Subcutaneous abdominal adipose tissue (tissue), 5 donors: ENCODE results near the gene DECR2.
"Not testable (repeated sequence)": the region's sequence is repeated elsewhere in the genome, so short reads cannot be mapped to it uniquely, and the experiment has no call there.

Source experiments
- H3K27ac ChIP-seq: one replicate; pipeline ENCODE4 v1.7.0; 2013; ENCODE audit warnings: low read depth, mild to moderate bottlenecking, inconsistent platforms, low read length, moderate library complexity
- H3K27me3 ChIP-seq, 5 donors: one replicate each; pipeline ENCODE4 v1.7.0; 2013; ENCODE audit warnings: low read length in 5 of 5, inconsistent platforms in 1 of 5; ENCODE audit not compliant: control insufficient read depth in 5 of 5, insufficient read depth in 4 of 5
- H3K36me3 ChIP-seq, 5 donors: one replicate each; pipeline ENCODE4 v1.7.0; 2013; ENCODE audit warnings: low read length in 5 of 5; ENCODE audit not compliant: control insufficient read depth in 5 of 5, insufficient read depth in 5 of 5
- H3K4me1 ChIP-seq, 5 donors: one replicate each; pipeline ENCODE4 v1.7.0; 2013; ENCODE audit warnings: low read length in 5 of 5, mild to moderate bottlenecking in 3 of 5, moderate library complexity in 1 of 5; ENCODE audit not compliant: control insufficient read depth in 5 of 5, insufficient read depth in 5 of 5
- H3K4me3 ChIP-seq, 5 donors: one replicate each; pipeline ENCODE4 v1.7.0; 2013; ENCODE audit warnings: low read length in 5 of 5, low read depth in 1 of 5
- H3K9ac ChIP-seq, 5 donors: one replicate each; pipeline ENCODE4 v1.7.0; 2013; ENCODE audit warnings: low read length in 5 of 5, mild to moderate bottlenecking in 4 of 5, moderate library complexity in 3 of 5
- H3K9me3 ChIP-seq, 5 donors: one replicate each; pipeline ENCODE4 v1.7.0; 2013; ENCODE audit warnings: low read length in 5 of 5; ENCODE audit not compliant: control insufficient read depth in 5 of 5
- donor health status: healthy.
- donor health status: healthy.
- donor health status: healthy.
- donor health status: healthy.
- donor health status: healthy.

The DECR2 gene

DNA sequence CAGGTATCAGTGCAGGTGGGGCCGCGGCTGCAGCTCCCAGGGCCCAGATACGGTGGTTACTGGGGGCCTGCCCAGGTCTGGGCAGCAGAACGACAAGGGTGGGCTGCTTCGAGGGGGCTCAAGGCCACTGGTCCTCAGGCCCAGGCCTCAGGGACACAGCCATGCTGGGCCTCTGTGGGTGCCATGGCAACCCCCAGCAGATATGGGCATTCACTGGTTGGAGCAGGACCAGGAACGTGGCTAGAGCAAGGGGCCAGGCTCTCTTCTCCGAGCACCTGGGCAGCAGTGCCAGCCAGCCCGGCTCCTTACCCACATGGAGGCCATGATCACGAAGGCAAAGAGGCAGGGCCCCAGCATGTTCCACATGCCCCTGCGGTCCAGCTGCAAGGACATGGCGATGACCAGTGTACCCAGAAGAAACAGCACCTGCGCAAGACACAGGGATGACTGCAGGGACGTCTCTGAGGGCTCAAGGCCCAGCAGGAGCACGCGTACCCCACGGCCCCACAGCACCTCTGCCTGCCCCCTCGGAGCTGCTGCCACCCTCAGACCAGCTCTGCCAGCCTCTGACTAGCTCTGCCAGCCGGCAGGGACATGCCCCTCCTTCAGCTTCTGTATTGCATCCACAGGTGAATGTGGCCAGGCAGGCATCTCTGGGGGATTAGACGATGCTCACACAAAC lies 29.2 kb upstream of the DECR2 start:
- peaks cover 0 to 19% (median 14%) of the 10 kb centered on the region in 5 donors for H3K4me1 ChIP-seq
- H3K9me3 ChIP-seq = no peaks in the 10 kb centered on the region
- no peak overlapping the region for H3K4me3 ChIP-seq
- no peaks in the 10 kb centered on the region for H3K27me3 ChIP-seq
- no peak overlapping the region for H3K9ac ChIP-seq
- H3K27ac ChIP-seq = no peak overlapping the region
- H3K36me3 ChIP-seq = peaks cover 0 to 75% (median 69%) of the 10 kb centered on the region in 5 donors

DNA sequence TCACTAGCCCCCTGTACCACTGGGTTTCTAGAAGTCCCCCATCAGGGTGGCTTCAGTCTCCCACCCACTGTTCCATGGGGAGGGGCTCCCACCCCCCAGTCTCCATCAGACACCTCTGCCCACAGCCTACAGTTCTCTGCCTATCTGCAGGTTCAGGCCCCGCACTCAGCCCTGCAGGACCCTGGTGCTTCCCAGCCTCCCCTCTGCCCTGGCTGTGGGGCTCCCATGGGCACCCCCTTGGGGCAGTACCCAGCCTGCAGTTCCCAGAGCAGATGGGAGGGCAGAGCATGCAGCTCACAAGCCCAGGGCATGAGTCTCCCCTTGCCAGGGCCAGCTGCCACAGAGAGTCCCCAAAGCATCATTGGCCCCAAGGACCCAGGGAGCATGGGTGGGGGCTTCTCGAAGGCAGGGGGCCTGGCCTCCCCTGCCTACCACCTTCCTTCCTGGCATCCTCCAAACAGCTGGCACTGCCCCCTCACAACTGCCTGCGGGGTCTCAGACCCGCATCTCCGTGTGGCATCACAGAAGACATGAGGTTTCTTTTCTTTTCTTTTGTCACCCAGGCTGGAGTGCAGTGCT lies 28.6 kb upstream of the DECR2 start:
- peaks cover 0 to 72% (median 63%) of the 10 kb centered on the region in 5 donors for H3K36me3 ChIP-seq
- no peaks in the 10 kb centered on the region for H3K9me3 ChIP-seq
- no peaks in the 10 kb centered on the region for H3K27me3 ChIP-seq
- no peak overlapping the region for H3K27ac ChIP-seq
- H3K4me1 ChIP-seq = peaks cover 0 to 19% (median 14%) of the 10 kb centered on the region in 5 donors
- no peak overlapping the region for H3K4me3 ChIP-seq
- H3K9ac ChIP-seq = no peak overlapping the region

DNA sequence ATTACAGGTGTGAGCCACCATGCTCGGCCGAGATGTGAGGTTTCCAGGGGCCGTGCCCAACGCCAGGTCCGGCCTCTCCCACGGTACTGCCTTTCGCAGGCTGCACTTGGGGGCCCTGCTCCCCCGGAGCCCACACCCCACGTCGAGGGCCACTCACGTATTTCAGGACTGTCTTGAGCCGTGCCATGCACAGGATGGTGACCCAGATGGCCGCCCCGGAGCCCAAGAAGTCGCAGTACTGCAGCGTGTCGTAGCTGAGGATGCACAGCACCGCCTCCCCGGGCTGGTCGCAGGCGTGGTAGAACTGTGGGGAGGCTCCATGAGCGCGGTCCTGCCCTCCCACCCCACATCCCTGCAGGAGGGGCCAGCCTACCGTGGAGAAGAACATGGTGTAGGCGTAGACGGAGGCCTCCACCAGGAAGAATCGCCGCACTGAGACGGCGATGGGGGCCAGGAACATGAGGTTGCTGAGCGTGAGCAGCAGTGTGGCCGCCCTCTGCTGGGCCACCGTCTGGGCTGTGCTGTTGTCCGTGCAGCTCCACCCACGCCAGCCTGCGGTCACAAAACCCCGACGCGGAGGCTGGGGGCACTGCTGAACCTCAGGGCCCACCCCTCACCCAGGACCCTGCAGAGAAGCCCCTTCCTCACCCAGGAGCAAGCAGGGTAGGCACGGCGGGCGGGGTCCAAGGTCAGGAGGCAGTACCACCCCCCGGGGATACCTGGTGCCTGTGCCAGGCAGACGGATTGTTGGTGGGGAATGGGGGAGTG lies 27.7 kb upstream of the DECR2 start:
- no peaks in the 10 kb centered on the region for H3K9me3 ChIP-seq
- H3K4me3 ChIP-seq = no peak overlapping the region
- H3K36me3 ChIP-seq = peaks cover 0 to 63% (median 54%) of the 10 kb centered on the region in 5 donors
- peaks cover 0 to 18% (median 14%) of the 10 kb centered on the region in 5 donors for H3K4me1 ChIP-seq
- no peaks in the 10 kb centered on the region for H3K27me3 ChIP-seq
- H3K9ac ChIP-seq = no peak overlapping the region
- H3K27ac ChIP-seq = no peak overlapping the region

DNA sequence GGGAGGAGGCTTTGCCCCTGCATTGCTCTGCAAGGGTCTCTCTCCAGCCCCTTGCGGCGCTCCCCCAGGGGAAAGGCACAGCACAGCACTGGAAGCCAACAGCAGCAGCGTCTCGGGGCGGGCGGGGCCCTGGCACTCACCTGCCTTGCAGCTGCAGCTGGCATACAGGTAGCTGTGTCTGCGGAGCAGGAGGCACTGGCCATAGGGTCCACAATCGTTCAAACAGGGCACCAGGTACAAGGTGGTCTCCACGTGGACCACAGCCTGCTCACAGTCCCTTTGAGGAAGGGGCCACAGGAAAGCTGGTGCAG lies 27.1 kb upstream of the DECR2 start:
- H3K4me1 ChIP-seq = peaks cover 0 to 18% (median 13%) of the 10 kb centered on the region in 5 donors
- no peaks in the 10 kb centered on the region for H3K27me3 ChIP-seq
- no peak overlapping the region for H3K4me3 ChIP-seq
- no peak overlapping the region for H3K27ac ChIP-seq
- H3K9me3 ChIP-seq = no peaks in the 10 kb centered on the region
- peaks cover 0 to 62% (median 54%) of the 10 kb centered on the region in 5 donors for H3K36me3 ChIP-seq
- no peak overlapping the region for H3K9ac ChIP-seq

DNA sequence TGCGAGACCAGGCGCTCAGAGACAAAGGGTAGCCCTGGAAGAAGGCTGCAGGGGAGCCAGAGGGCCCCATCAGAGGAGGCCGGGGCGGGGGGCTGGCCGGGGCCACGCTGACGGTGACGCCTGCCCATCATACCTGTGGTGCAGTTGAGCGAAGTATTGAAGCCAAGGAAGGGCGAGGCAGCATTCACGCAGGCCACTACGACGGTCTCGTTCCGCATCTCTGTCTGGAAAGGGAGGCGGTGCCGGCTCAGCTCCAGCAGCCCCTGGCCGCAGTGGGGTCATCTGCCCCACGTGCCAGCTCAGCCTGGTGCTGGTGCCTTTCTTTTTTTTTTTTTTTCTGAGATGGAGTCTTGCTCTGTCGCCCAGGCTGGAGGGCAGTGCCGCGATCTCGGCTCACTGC lies 26.5 kb upstream of the DECR2 start:
- no peak overlapping the region for H3K4me3 ChIP-seq
- no peaks in the 10 kb centered on the region for H3K27me3 ChIP-seq
- H3K36me3 ChIP-seq = peaks cover 0 to 62% (median 54%) of the 10 kb centered on the region in 5 donors
- H3K9me3 ChIP-seq = no peaks in the 10 kb centered on the region
- H3K27ac ChIP-seq = no peak overlapping the region
- no peak overlapping the region for H3K9ac ChIP-seq
- peaks cover 0 to 18% (median 14%) of the 10 kb centered on the region in 5 donors for H3K4me1 ChIP-seq

DNA sequence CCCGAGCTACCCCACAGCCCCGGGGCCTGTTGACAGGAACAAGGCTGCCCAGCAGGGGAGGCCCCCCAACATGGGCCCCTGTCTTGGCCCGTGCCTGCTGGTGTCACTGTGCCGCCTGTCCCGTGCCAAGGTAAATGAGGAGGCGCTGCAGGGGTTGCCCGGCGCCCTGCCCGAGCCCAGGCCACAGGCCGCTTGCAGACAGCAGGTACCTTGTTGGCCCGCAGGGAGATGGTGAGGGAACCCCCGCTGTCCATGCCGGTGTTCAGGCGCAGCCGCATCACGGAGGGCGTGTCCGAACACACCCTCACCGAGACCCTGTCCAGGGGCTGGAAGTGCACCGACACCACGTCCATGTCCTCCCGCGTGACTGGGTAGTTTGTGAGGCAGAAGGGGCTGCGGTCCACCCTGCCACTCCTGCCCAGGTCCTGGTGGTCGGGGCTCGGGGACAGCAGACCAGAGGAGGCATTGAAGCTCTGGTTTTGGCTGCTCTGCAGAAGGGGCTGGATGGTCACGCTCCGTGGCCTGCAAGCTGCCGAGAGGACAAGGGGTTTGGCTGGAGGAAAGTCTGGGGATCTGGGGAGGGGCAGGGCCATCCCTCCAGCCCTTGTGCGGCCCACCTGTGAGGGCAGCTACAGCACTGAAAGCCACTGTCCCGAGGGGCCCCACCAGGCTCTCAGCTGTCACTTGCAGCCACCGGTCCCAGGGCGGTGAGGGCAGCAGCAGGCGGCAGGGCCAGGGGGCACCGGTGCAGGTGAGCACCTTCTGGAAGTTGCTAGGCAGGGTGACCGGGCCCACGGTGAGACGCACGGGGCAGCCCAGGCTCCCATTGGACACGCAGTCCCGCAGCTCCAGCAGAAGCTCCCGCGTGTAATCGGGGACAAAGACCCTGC lies 25.5 kb upstream of the DECR2 start:
- H3K4me1 ChIP-seq = peaks cover 0 to 20% (median 17%) of the 10 kb centered on the region in 5 donors

DNA sequence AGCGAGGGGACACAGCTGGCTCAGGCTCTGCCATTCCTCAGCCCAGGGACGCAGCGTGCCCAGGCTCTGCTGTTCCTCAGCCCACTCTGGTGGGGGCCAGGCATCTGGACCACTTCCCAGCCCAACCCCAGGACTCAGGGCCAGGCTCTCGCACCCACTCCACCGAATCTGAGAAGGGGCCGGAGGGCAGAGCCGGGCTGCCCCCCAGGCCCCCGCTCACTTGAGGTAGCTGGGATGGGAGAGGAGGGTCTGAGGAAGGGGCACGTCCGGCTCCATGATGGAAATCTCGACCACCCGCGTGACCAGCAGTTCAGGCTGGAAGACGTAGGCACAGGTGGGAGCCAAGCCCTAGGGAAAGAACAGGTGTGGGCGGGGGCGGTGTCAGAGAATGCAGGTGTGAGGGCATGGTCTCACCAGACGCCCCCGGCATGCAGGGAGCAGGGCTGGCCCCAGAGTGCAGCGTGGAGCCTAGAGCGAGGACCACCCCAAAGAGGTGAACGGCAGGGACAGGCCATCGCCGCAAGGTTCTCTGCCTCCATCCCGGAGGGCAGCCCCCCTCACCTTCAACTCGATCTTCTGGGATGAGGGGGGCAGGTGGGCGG lies 24.8 kb upstream of the DECR2 start:
- H3K27me3 ChIP-seq = no peaks in the 10 kb centered on the region
- no peaks in the 10 kb centered on the region for H3K9me3 ChIP-seq
- H3K4me1 ChIP-seq = peaks cover 0 to 21% (median 18%) of the 10 kb centered on the region in 5 donors
- no peak overlapping the region for H3K9ac ChIP-seq
- peaks cover 0 to 56% (median 49%) of the 10 kb centered on the region in 5 donors for H3K36me3 ChIP-seq
- no peak overlapping the region for H3K27ac ChIP-seq
- H3K4me3 ChIP-seq = no peak overlapping the region

More for the DNA sequence above, 25.5 kb upstream of the DECR2 start:
- H3K27ac ChIP-seq = no peak overlapping the region
- no peaks in the 10 kb centered on the region for H3K27me3 ChIP-seq
- no peaks in the 10 kb centered on the region for H3K9me3 ChIP-seq
- H3K36me3 ChIP-seq = peaks cover 0 to 62% (median 54%) of the 10 kb centered on the region in 5 donors
- H3K9ac ChIP-seq = no peak overlapping the region
- no peak overlapping the region for H3K4me3 ChIP-seq

DNA sequence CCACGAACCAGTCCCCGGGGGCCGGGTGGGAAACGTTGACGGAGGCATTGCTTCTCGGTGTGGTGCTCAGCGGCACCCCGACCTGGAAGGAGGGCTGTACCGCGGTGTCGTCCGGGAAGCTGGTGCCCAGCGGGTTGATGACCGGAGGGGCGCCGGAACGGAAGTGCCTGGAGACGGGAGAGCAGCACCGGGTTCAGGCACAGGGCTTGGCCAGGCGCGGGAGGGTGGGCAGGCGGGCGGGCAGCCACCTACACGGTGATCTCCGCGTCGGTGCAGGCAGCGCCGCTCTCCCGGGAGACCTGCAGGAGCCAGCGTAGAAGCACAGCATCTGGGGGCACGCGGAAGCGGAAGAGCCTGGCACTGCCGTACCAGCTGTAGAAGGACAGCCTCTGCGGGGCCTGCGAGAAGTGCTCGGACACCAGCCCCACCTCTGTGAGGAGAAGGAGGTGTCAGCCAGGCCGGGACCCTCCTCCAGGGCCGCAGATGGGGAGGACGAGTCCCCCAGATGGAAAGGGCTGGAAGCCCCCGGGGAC lies 24.2 kb upstream of the DECR2 start:
- H3K27ac ChIP-seq = no peak overlapping the region
- H3K9me3 ChIP-seq = no peaks in the 10 kb centered on the region
- H3K27me3 ChIP-seq = no peaks in the 10 kb centered on the region
- H3K4me3 ChIP-seq = no peak overlapping the region
- peaks cover 0 to 51% (median 43%) of the 10 kb centered on the region in 5 donors for H3K36me3 ChIP-seq
- peaks cover 0 to 24% (median 21%) of the 10 kb centered on the region in 5 donors for H3K4me1 ChIP-seq
- no peak overlapping the region for H3K9ac ChIP-seq

DNA sequence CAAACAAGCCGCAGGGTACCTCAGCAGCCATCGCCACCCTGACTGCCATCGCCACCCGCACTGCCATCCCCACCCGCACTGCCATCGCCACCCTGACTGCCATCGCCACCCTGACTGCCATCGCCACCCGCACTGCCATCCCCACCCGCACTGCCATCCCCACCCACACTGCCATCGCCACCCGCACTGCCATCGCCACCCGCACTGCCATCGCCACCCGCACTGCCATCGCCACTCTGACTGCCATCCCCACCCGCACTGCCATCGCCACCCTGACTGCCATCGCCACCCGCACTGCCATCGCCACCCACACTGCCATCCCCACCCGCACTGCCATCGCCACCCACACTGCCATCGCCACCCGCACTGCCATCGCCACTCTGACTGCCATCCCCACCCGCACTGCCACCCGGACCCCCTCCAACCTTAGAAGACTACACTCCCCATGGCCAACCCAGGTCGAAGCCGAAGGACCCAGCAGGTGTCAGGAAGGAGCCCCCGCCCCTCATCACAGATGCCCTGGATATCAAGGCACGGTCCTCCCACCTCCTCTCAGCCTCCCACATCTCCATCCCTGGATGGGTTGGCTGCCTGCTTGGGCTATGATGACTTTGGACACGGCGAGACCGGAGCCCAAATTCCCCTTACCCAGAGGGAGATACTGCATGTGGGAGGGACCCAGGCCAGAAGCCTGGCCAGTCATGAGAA lies 23.4 kb upstream of the DECR2 start:
- peaks cover 2 to 32% (median 28%) of the 10 kb centered on the region in 5 donors for H3K4me1 ChIP-seq
- H3K27me3 ChIP-seq, H3K9me3 ChIP-seq, H3K27ac ChIP-seq, H3K9ac ChIP-seq, H3K4me3 ChIP-seq: not testable (repeated sequence)
- peaks cover 0 to 43% (median 36%) of the 10 kb centered on the region in 5 donors for H3K36me3 ChIP-seq
